ENCODE data around the gene DAPK2. TPM values are rescaled to one million over a fixed set of nuclear protein-coding genes. Genes with fewer than 3 reads are reported as not detected.
"Not testable (repeated sequence)": the region's sequence is repeated elsewhere in the genome, so short reads cannot be mapped to it uniquely, and the experiment has no call there.

Gene DAPK2
- total and polyA plus RNA-seq, 2 experiments from 2014 or later, result 0.51 to 1.4 TPM

DNA sequence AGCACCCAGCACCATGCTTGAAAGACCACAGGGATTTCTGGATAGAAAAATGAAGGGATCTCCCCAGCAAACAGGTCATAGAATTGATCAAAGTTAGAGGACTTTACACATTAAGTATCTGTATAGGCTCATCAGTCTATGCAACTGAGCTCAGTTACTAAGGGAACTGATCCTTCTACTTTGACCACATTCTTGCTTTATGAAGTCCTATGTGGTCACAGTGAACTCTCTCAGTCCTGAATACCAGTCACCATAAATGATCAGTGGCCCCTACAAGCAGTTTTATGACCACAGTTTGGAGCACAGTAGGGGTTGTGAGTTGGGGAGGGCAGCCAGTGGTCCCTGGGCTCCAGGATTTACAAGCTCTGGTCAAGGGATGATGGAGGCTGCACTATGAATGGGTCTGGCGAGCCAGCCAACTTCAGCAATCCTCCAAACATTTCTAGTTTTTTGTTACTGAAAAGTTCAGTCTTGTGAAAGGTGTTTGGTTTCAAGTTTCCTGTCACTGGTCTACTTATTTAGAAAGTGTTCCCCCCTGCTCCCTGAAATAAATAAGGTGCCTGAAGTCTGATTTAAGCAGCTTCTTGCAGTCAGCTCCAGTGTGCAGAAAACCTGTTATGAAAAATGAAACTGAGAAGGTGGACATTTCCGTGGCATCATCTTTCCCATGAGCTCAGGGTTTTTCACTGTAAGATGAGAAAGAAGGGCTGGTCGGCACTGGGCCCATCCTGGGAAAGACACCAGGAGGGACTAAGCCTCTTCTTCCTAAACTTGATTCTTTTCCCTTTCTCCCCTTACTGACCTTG is 75.5 kb downstream of the DAPK2 start:
- Histone ChIP-seq H3K27ac (no peak overlapping the region), H3K4me1 (ENCODE audit: low read depth) (peaks cover 12% of the 10 kb centered on the region), H3K4me3 (no peak overlapping the region), H3K36me3 (no peaks in the 10 kb centered on the region), H3K9me3 (ENCODE audit: low read depth) (no peaks in the 10 kb centered on the region), H3K27me3 (no peaks in the 10 kb centered on the region)
- TF ChIP-seq, protein P1, sequence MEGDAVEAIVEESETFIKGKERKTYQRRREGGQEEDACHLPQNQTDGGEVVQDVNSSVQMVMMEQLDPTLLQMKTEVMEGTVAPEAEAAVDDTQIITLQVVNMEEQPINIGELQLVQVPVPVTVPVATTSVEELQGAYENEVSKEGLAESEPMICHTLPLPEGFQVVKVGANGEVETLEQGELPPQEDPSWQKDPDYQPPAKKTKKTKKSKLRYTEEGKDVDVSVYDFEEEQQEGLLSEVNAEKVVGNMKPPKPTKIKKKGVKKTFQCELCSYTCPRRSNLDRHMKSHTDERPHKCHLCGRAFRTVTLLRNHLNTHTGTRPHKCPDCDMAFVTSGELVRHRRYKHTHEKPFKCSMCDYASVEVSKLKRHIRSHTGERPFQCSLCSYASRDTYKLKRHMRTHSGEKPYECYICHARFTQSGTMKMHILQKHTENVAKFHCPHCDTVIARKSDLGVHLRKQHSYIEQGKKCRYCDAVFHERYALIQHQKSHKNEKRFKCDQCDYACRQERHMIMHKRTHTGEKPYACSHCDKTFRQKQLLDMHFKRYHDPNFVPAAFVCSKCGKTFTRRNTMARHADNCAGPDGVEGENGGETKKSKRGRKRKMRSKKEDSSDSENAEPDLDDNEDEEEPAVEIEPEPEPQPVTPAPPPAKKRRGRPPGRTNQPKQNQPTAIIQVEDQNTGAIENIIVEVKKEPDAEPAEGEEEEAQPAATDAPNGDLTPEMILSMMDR (IDR thresholded peaks at IDR 0.05; ENCODE audit: low read depth, low read length), result no peak
- DNase-seq (ENCODE audit: low read depth in 1 of 2, low spot score in 1 of 2), result no peak

DNA sequence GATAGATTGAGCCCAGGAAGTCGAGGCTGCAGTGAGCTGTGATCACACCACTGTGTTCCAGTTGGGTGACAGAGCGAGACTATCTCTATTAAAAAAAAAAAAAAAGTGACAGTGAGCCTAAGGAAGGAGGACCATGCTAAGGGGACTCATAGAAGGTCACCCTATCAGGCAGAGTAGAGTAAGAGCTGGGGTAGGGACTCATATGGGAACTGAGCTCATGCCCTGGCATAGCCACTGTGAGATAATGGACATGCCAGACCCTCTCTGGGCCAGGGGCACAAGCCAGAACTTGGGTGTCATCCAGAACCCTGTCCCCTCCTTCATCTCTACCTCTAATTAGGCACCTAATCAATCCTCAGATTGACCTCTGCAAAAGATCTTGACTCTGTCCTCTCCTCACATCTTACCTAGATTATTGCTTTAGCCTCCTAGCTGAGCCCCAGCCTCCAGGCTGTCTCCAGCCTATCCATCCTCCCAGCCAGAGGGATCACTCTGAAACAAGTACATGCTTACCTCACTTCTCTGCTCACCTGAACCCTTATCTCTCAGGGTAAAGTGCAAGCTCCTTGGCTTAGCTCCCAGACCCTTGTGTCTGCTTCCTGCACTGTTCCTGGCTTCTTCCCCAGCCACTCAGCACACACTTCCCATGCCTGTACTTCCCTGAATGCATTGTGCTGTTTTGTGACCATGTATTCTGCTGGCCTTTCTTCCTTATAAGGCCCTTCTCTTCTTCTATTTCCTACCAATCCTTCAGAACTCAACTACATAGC is 76.4 kb downstream of the DAPK2 start:
- no peaks in the 10 kb centered on the region for H3K9me3 ChIP-seq (ENCODE audit: low read depth)
- no peak overlapping the region for H3K4me3 ChIP-seq
- no peak overlapping the region for H3K27ac ChIP-seq
- H3K27me3 ChIP-seq, result no peaks in the 10 kb centered on the region
- TF ChIP-seq, protein P1 (IDR thresholded peaks at IDR 0.05; ENCODE audit: low read depth, low read length), result no peak
- no peaks in the 10 kb centered on the region for H3K36me3 ChIP-seq
- H3K4me1 ChIP-seq (ENCODE audit: low read depth), result peaks cover 12% of the 10 kb centered on the region
- DNase-seq (ENCODE audit: low read depth in 1 of 2, low spot score in 1 of 2), result no peak

DNA sequence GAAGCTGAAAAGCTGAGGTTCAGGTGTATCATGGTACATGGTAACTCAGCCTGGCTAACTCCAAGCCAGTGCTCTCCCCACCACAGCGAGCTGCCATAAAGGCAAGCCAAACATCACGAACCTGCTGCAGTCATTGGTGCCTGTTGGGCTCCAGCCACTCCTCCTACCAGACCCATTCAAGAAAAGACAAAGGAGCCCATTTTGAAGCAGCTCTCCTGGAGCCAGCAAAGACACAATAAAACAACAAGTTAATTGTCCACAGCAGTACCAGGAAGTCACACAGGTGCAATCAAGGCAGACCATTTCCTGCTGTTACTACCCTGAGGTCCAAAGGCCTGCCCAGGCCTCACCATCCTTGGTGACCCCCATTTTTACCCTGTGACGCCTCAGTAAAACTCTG is 77.6 kb downstream of the DAPK2 start:
- no peak overlapping the region for H3K27ac ChIP-seq
- H3K9me3 ChIP-seq (ENCODE audit: low read depth), result no peaks in the 10 kb centered on the region
- peaks cover 12% of the 10 kb centered on the region for H3K4me1 ChIP-seq (ENCODE audit: low read depth)
- DNase-seq (ENCODE audit: low read depth in 1 of 2, low spot score in 1 of 2), result no peak
- TF ChIP-seq, protein P1 (IDR thresholded peaks at IDR 0.05; ENCODE audit: low read depth, low read length), result no peak
- H3K36me3 ChIP-seq, result no peaks in the 10 kb centered on the region
- H3K4me3 ChIP-seq, result no peak overlapping the region
- H3K27me3 ChIP-seq, result no peaks in the 10 kb centered on the region

DNA sequence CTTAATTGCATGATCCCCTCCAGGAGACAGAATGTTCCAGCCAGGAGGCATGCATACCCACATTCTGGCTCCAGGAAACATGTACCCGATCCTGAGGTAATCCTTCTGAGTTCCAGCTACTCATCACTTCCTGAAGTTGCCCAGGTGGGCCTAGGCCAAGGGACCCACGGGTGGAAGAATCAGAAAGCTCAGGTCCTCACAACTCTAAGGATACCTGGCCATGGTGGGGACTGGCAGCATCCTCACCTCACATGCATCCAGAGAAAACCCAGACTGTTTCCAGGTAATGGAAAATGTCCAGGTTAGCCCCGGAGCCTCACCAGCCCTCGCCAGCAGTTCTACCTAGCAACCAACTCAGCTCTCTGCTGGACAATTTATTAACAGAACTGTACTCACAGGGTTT is 78.2 kb downstream of the DAPK2 start:
- Histone ChIP-seq H3K27ac (no peak overlapping the region), H3K36me3 (no peaks in the 10 kb centered on the region), H3K27me3 (no peaks in the 10 kb centered on the region), H3K4me3 (no peak overlapping the region), H3K4me1 (ENCODE audit: low read depth) (peaks cover 12% of the 10 kb centered on the region), H3K9me3 (ENCODE audit: low read depth) (no peaks in the 10 kb centered on the region)
- TF ChIP-seq, protein P1 (IDR thresholded peaks at IDR 0.05; ENCODE audit: low read depth, low read length), result no peak
- DNase-seq (ENCODE audit: low read depth in 1 of 2, low spot score in 1 of 2), result no peak

DNA sequence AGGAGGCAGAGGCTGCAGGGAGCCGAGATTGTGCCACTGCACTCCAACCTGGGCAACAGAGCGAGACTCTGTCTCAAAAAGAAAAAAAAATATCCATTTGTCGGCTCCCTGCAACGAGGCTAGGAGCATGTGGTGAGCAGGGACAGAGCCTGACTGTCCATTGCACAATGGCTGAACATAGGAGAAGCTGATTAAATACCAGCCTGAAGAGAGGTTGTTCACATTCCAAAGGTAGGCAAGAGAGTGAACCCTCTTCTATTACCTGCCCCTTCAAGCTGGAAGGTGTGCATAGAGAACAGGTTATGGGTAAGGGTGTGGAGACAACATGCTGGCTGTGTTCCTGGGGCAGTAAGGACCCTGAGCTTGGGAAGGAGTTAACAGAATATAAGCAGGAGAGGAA is 78.7 kb downstream of the DAPK2 start:
- no peak for DNase-seq (ENCODE audit: low read depth in 1 of 2, low spot score in 1 of 2)
- Histone ChIP-seq H3K9me3 (ENCODE audit: low read depth) (no peaks in the 10 kb centered on the region), H3K36me3 (no peaks in the 10 kb centered on the region), H3K4me3 (no peak overlapping the region), H3K27ac (no peak overlapping the region), H3K27me3 (no peaks in the 10 kb centered on the region), H3K4me1 (ENCODE audit: low read depth) (peaks cover 12% of the 10 kb centered on the region)
- TF ChIP-seq, protein P1 (IDR thresholded peaks at IDR 0.05; ENCODE audit: low read depth, low read length), result no peak

DNA sequence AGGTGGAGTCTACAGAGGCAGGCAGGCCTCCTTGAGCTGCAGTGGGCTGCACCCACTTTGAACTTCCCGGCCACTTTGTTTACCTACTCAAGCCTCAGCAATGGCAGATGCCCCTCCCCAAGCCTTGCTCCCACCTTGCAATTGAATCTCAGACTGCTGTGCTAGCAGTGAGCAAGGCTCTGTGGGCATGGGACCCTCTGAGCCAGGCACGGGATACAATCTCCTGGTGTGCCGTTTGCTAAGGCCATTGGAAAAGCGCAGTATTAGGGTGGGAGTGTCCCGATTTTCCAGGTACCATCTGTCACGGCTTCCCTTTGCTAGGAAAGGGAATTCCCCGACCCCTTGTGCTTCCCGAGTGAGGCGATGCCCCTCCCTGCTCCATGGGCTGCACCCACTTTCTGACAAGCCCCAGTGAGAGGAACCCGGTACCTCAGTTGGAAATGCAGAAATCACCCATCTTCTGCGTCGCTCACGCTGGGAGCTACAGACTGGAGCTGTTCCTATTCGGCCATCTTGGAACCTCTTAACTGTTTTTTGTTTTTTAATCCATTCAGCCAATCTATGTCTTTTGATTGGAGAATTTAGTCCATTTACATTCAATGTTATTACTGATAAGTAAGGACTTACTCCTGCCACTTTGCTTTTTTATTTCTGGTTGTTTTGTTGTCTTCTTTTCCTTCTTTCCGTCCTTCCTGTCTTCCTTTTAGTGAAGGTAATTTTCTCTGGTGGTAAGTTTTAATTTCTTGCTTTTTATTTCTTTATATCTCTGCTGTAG is 83.2 kb downstream of the DAPK2 start:
- not testable (repeated sequence) for DNase-seq (ENCODE audit: low read depth in 1 of 2, low spot score in 1 of 2); H3K4me3 ChIP-seq; H3K27me3 ChIP-seq; H3K4me1 ChIP-seq (ENCODE audit: low read depth); H3K36me3 ChIP-seq; H3K27ac ChIP-seq; H3K9me3 ChIP-seq (ENCODE audit: low read depth)

Measured in cardiac muscle cell (in vitro differentiated cells and primary cell).